Tongue (tissue), 2 donors: ENCODE data around the gene ZNF232. TPM values are rescaled to one million over a fixed set of nuclear protein-coding genes. Genes with fewer than 3 reads are reported as not detected.
"Not testable (repeated sequence)": the region's sequence is repeated elsewhere in the genome, so short reads cannot be mapped to it uniquely, and the experiment has no call there.

Experiments
- DNase-seq: peaks from one replicate; pipeline ENCODE4 v3.0.0-alpha.2; 2015
- total RNA-seq: library from RNA; depleted of rRNA; stranded (reverse); fragments of >200 nt; gene quantifications from one replicate; pipeline ENCODE4 v1.2.3, GENCODE V29; 2014

ZNF232 gene
- total RNA-seq, 1 donor from 2014 or later, result 8.4 TPM

DNA sequence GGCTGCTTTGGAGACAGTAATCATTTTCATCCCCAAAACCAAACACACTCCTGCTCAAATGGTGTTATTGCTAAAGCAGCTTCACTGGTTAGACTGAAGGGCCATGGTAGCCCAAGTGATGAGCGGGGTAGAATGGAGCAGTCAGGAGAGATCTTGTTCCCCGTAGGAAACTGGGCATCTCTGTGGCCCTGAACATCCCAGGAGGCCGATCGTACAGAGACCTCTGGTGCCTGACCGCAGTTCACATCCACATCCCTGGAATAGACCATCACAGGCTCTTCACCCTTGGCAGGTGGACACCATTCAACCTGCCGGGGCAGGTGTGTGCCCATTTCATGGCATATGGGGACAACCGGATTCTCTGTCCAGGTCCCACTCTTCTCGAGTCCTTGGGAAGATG lies 18.1 kb upstream of the ZNF232 start:
- DNase-seq, result not testable (repeated sequence)

GRCh38 chr17:5128905-5129535 lies 17.3 kb upstream of the ZNF232 start:
- no peak for DNase-seq

DNA sequence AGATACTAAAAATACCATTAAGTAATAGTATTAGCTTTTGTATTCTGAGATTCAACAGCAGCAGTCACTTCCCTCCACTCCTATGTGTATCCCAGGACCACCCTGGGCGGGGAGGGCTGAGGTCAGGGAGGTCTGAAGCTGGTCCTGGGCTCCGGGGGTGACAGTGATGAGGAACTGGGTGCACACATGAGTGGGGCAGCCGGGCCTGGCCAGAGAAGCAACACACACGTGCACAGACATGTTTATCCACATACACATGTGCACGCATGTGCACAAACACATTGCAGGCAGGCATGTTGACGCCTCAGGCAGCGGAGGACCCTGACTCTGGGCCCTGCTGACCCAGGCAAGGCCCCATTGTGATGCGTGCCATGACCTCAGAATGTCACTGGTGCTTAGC lies 16.7 kb upstream of the ZNF232 start:
- not testable (repeated sequence) for DNase-seq

- DNase-seq, result no peak
These were observed 16.2 kb upstream of the ZNF232 start for GRCh38 chr17:5127910-5128309.

DNA sequence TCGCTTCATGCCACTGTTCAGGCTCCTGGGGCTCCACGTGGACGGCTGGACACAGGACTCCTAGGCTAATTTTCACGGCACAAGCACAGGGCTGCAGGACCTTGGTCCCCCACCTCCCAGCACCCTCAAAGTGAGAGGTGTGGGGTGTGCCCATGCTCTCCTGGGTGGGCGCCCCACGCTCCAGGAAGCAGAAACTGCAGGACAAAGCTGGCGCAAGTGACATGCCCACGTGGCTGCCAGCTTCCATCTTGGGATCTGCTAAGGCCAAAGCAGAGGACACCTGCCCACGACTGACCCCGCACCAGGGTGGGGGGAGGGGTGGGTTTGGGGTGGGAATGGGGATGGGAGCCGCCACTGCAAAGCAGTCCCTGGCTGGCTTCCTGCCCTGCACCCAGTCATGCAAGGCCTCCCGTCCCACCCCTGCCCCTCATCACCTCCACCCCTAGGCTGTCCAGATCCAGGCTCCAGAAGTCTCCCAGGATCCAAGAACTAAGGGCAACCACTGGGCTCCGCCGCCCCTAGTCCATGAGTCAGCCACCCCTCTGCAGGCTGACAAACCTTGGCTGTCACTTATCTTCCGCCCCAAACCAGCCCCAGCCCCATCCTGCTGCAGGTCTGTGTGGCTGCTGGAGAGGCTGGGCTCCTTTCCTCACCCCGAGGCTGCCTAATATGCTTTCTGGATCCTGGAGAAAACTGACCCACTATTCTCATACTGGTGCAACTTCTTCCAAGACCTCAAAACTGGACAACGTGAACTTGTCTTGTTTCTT lies 15.2 kb upstream of the ZNF232 start:
- DNase-seq, result no peak

DNA sequence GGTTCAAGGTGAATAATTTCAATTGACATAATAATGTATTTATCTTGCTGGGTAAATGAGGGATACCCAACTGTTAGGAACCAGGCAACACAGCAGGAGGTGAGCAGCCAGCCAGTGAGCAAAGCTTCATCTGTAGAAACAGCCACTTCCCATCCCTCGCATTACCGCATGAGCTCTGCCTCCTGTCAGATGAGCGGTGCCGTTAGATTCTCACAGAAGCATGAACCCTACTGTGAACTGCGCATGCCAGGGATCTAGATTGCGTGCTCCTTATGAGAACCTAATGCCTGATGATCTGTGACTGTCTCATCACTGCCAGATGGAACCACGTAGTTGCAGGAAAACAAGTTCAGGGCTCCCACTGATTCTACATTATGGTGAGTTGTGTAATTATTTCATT lies 13.2 kb upstream of the ZNF232 start:
- not testable (repeated sequence) for DNase-seq

DNA sequence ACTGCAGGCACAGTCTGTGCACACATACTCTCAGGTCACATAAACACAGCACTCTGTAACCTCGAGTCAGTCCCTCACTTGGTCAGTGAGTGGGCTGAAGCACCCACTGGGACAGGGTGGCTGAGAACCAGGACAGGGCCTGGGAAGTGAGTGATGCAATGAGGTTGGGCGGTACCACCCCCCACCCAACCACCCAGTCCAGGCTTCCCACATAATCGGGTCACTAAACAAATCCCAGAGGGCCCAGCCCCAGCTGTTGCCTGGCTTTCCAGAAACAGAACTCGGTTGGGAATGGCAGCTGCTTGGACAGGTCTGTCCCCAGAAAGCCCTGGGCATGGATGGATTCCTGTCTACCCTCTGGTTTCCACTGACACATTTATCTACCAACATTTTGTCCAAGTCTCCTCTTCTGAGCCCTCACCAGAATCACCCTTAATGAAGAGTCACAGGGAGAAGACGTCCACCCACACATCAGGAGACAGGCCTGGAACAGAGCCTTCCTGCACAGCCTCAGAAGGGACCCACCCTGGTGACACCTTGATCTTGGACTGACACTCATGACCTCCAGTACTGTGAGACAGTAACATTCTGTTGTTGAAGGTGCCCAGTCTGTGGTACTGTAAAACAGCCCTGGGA lies 12.6 kb upstream of the ZNF232 start:
- peak; percentile 38 for DNase-seq

DNA sequence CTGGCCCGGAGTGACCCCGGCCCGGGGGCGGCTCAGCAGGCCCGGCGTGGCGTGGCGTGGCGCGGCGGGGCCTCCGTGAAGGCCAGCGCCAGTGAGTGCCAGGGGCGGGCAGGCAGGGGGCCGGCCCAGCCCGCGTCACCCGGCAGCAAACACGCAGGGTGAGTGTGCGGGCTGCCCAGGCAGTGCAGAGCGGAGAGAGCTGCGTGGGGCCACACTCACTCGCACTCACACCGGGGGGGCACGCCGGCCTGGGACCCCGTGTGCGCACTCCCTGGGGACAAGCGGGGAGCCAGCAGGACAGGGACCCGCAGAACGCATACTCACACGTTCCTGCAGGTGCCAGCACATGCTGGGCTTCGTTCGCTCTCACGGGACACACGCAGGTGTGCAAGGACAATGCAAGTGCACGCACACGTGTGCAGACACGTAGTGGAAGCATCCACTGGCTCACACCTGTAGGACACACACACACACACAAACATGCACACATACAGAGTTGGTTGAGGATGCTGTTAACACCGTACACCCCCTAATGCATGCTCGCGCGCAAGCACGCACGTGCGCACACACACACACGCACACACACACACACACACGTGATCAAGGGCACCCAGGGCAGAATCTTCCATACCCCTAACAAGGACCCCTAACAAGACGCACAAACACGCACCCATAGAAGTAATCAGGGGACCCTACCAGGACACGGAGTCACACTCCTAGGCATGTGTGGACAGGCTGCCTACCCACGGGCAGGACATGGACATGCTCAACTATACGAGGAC lies 11.9 kb upstream of the ZNF232 start:
- peak; percentile 14 for DNase-seq

GRCh38 chr17:5122586-5123342 lies 11.1 kb upstream of the ZNF232 start:
- peak; percentile 60 for DNase-seq

DNA sequence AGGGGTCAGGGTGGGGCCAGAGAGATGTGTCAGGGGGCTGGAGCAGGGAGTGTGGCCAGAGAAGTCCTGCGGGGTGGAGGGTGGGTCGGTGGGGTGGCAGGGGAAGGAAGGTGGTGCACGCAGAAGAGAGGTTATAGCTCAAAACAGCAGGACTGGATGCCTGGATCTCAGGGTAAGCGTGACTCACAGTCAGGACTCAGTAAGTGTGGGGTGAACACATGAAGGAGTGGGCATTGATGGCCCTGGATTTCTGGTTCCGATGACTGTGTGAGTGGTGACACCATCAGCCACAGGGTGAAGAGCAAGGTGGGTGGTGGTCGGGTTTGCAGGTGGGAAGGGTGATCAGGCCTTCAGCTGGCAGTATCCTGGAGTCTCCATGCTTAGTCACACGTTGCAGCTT lies 10.4 kb upstream of the ZNF232 start:
- not testable (repeated sequence) for DNase-seq

- no peak for DNase-seq
These were observed 9.6 kb upstream of the ZNF232 start for GRCh38 chr17:5121186-5121841.

- peak; percentile 81 for DNase-seq
These were observed 8.9 kb upstream of the ZNF232 start for GRCh38 chr17:5120436-5121185.

- no peak for DNase-seq
These were observed 8.4 kb upstream of the ZNF232 start for GRCh38 chr17:5120036-5120435.

DNA sequence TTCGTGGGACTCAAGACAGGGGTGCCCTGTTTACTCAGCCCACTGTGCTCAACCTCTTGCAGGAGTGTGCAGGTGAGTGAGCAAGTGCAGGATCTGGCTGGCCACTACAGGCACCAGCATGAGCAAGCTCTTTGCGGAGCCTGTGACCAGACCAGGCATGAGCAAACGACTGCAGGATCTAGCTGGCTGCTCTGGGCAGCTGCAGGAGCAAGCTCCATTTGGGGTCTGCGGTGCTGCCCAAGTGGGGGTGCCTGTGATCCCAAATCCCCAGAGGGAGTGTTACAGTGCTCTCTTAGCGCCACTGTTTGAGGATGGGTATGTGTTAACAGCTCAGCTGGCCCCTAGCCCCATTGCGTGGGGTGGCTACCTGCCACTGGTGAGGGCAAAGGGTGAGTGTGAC lies 6.5 kb upstream of the ZNF232 start:
- DNase-seq, result no peak

GRCh38 chr17:5115673-5116651 lies 4.3 kb upstream of the ZNF232 start, which contains the start of gene USP6:
Gene USP6, plus strand, starts transcription at chr17:5116032. Its CDS starts 14,336 bp downstream, at chr17:5130368.
- peak; percentile 88 for DNase-seq

DNA sequence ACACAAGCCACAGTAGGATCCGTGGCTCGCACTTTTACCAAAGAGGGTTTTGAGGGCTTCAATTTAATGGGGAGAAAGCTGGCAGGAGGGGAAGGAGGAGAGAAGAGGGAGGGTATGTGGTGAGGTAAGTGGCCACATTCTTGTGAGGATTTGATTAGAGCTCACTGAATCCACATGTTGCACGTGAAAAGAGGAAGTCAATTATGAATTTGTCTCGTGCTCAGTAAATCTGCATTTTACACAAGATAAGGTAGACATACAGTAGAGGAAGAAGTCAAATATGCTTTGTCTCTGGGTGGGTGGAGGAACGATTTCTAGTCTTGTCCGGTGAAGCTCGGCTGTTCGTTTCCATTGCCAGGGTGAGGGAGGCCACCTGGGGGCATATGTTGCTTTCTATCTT lies 862 bp downstream of the ZNF232 start:
- DNase-seq, result no peak

DNA sequence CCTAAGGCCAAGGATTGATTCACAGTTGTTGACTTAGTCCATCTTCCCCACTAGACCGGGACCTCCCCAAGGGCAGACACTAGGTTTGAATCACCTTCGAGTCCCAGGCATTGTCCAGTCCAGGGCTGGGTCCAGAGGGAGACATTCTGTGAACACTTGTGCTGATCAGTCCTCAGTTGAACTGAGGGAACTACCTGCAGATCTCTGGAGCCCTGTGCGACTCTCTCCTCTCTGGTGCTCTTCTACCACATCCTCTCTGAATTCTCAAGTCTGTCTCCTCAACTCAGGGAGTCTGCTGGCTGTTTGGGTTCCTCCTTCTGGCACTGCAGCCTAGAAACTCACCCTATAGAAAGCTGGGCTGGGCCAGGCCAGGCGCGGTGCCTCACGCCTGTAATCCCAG lies 10.8 kb downstream of the ZNF232 start:
- no peak for DNase-seq

DNA sequence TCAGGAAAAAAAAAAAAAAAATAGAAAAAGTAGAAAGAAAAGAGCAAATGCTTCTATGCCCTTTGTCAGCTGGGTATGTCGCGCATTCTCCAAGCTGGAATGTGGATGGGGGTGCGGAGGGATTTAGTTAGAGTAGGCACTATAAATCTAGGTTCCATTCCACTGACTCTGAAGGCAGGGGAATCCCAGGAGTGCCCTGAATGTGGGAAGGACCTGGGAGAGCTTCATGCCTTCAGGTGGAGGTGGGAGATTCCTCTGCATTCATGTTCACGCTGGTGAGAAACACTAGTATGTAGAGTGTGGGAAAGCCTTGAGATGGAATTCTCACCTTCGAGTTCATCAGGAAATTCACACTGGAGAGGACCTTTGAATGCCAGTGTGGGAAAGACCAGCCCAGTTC lies 12.4 kb downstream of the ZNF232 start:
- no peak for DNase-seq
